NCI-H1436 (cell line): ENCODE results near the gene SEZ6L.
"Not testable (repeated sequence)": the region's sequence is repeated elsewhere in the genome, so short reads cannot be mapped to it uniquely, and the experiment has no call there.

ENCODE experiments used
- DNase-seq: peaks from one replicate; lab custom pipeline; 2025; lab: John Stamatoyannopoulos, UW

SEZ6L gene

GRCh38 chr22:26383968-26384556, 214.8 kb downstream of the SEZ6L start:
- no peak for DNase-seq

GRCh38 chr22:26385164-26385563, 215.9 kb downstream of the SEZ6L start:
- no peak for DNase-seq

GRCh38 chr22:26389125-26389524, 219.9 kb downstream of the SEZ6L start:
- DNase-seq, result no peak

DNA sequence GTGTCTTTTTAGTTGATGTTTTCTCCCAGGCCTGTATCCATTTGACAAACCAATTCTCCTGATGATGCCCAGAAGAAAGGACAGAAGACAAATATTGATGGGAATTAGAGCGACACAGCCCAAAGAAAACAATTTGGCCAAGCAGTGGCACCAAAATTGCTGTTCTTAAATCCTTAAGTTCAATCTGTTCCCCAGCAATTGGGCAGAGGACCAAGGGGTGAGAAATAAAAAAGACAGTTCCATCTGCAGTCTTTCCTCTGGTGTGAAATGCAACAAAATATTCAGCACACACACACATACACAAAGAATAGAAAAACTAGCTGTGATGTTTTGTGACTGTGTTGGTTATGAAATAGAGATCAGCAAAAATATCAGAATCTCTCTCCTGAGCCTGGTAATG, 221.8 kb downstream of the SEZ6L start:
- no peak for DNase-seq

DNA sequence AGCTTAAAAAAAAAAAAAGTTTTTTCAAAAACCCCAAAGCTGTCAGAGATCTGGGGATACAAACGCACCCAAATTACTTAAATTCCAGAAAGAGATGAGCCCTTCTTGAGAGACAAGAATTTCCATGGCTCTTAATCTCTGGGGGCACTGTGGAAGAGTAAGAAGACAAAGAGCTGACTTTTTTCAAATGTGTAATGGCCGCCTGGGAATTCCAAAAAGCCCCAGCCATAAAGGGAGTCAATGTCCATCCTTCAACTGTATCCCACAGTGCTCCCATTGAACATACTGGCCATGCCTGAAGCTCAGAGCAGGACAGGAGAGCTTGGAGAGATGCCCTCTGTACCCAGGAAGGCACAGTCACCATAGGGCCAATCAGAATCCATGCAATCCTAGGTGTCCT, 222.4 kb downstream of the SEZ6L start:
- DNase-seq, result no peak

DNA sequence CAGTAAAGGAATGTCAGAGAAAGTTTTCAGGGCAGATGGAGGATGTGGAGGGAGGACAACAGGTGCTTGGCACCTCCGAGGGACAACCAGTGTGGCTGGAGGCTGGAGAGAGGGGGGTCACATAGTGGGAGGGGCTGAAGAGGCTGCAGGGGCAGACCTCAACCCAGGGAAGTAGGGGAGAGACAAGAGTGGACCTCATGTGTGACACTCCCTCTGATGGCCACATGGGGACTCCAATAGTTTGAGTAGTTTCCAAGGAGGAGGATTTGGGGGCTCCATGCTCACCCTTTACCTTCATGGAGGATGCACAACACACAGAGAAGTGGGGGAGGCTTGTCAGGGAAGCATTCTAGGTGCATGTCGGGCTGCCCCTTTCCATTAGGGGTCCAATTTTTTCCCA, 224.7 kb downstream of the SEZ6L start:
- DNase-seq, result no peak

- no peak for DNase-seq
Observed at GRCh38 chr22:26394777-26395176, 225.5 kb downstream of the SEZ6L start.

GRCh38 chr22:26395926-26396325, 226.7 kb downstream of the SEZ6L start:
- no peak for DNase-seq

DNA sequence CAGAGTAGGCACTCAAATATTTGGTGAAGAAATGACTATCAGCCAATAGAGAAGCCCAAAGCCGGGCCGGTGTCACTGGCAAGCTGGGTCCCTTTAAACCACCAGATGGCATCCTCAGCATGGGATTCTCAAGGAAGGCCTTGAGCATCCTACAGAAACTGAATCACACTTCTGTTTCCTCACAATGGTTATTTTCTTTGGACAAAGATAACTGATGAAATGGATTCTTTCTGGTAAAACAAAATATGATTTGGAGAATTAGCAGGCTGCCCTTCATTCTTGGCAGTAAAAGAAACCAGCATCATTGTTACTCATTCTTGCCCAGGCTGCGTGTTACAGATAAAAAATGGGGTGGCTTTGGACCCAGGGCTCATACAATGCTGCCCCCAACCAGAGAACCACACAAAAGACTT, 229.5 kb downstream of the SEZ6L start:
- DNase-seq, result peak; percentile 50

DNA sequence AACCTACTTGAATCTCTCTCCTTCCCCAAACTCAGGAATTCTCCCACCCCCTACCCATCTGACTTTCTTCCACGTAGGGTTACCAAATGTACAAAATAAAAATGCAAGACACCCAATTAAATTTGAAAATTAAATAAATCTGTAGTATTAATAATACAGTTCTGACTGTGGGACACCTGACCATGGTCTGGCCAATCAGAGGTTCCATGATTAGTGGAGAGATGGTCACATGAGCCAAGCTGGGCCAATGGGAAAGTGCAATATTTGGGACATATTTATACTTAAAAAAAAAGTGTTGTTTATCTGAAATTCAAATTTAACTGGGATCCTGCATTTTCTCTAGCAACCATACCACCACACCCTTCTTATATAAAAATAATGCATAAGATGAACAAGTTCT, 230.0 kb downstream of the SEZ6L start:
- DNase-seq, result no peak

DNA sequence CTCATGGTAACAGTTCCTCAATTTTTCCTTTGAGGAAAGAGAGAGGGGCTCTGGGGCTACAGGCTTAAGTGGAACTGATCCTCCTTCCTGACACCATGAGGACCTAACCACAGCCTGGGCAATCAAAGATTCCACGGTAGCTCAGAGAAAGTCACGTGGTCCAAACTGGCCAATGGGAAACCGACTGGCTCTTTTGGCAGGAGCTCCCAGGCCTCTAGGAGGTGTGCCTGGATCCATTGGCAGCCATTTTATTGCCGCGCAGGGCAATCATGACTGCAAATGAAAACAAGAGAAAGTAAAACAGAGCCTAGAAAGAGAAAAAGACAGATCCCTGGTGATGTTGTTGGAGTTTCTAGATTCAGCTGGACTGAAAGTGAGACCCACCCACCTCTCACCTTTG, 232.5 kb downstream of the SEZ6L start:
- DNase-seq, result no peak

DNA sequence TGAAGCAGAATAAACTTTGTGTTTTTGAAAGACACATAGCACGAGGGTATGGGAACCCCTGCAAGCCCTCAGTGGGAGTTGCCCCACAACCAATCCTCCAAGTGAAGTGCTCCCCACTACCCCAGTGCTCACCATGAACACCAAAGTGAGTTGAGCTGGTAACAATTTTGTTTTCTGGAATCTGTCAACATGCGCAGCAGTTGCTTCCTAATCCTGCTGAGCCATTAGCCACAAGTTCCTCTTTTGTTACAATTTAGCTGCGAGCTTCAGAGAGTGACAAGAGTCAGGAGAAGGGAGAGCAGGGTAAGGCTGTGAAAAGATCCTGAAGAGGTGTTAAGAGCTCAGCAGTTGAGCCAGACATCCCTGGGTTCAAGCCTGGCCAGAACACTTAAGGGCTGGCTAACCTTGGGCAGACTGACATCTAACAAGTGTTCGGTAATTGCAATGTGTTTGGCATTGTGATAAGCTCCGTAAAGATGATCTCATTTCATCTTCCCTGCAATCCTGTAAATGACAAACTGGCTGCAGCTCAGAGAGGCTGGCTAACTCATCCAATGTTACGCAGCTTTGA, 235.7 kb downstream of the SEZ6L start:
- no peak for DNase-seq

DNA sequence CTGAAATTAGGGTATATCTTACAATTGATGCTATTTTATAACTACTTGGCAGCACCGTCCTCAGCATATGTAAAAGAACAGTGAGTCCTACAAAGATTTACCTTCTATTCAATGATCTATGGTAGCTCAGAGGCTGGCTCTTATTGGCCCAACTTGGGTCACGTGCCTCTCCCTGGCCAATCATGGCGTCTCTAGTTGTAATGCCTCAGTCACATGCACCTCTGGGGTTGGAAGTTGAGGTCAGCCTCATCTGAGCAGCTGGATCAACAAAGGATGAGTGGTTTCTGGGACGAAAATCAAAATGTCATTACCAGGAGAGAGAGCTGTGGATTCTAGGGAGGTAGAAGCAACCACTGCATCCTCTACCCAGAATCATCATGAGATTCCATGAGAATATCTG, 236.9 kb downstream of the SEZ6L start:
- no peak for DNase-seq

DNA sequence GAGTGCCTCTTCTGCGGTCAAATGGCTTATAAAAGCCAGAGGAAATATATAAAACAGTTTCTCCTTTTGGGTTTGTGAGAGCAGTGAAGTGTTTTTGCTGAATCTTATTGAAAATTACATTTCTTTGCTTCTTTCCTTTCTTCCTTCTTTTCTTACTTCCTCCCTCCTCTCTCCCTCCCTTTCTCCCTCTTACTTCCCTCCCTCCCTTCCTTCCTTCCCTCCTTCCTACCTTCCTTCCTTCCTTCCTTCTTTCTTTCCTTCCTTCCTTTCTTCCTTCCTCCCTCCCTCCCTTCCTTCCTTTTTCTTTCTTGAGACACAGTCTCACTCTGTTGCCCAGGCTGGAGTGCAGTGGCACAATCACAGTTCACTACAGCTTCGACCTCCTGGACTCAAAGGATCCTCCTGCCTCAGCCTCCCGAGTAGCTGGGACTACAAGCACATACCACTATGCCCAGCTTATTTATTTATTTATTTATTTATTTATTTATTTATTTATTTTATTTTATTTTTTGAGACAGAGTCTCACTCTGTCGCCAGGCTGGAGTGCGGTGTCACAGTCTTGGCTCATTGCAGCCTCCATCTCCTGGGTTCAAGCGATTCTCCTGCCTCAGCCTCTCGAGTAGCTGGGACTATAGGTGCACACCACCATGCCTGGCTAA, 239.4 kb downstream of the SEZ6L start:
- DNase-seq, result not testable (repeated sequence)

DNA sequence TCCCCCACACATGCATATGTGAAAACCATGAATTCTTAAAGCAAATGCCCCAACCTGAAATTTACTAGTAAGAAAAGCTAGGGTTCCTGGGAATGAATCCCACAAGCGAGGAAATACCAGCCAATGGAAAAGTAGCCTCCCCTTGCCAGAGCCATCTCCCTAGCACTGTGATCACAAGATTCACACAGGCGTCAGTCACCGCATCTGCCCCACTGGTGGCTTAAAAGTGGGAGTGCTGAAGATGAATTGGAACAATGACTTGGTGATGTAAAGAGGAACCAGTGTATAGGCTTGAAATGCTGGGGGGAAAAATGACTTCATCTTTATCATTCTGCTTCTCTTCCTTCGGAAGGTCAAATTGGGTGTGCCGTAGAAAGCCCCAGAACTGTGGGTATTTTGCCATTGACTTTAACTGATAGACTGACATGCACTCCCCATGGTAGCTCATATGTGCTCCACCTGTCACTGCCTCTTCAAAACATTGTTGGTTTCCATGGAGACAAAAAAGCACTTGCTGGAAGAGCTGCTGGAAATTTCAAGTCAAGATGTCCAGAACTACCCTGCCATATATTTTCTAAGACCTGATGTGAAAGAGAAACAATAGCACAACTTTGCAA, 240.6 kb downstream of the SEZ6L start:
- peak; percentile 12 for DNase-seq

DNA sequence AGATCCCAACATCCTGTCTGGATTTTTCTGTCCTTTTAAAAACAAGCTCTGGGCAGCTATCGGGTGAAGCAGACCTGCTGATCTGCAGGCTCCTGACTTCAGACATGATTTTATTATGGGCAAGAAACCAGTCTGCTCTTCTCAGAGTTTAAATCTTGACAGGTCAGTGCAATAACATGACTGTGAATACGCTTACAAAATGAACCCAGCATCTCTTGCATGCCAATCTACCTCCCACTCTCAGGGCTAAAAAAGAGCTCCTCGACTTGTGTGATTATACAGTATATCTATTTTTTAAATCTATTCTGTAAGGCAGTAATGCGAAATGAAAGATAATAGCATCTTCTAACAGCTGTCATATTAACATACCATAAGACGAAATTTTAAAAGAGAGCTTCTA, 241.1 kb downstream of the SEZ6L start:
- DNase-seq, result no peak

DNA sequence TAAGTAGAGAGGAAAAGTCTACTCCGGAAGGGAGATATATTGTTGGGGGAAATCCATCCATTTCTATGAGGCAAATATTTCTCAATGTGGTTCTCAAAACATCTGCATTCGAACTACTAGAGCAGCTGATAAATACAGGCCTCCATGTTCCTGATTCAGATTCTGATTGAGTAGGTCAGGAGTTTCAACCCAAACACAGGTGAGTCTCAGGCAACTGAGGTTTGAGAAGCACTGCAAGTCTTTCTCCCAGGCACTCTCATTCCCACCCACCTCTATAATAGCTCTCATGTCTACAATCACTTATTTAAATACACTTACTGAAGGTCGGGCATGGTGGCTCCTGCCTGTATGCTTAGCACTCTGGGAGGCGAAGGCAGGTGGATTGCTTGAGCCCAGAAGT, 245.1 kb downstream of the SEZ6L start:
- no peak for DNase-seq

DNA sequence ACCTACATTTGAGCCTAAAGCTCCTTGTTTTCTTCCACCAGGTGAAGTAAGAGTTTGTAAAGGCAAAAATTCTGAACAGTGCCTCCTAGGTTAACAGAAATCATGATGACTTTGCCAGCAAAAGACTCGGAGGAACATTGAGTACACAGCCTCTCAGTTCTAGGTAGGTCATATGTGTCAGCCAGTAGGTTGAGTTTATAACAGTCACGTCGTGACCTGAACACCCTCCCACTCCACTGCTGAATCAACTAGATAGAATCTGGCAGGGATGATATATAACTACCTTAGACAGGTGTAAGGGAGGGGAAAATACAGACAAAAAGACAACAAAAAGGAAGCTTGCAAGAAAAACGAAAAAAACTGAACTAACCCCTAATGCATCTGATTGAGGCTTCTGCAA, 247.0 kb downstream of the SEZ6L start:
- DNase-seq, result no peak

DNA sequence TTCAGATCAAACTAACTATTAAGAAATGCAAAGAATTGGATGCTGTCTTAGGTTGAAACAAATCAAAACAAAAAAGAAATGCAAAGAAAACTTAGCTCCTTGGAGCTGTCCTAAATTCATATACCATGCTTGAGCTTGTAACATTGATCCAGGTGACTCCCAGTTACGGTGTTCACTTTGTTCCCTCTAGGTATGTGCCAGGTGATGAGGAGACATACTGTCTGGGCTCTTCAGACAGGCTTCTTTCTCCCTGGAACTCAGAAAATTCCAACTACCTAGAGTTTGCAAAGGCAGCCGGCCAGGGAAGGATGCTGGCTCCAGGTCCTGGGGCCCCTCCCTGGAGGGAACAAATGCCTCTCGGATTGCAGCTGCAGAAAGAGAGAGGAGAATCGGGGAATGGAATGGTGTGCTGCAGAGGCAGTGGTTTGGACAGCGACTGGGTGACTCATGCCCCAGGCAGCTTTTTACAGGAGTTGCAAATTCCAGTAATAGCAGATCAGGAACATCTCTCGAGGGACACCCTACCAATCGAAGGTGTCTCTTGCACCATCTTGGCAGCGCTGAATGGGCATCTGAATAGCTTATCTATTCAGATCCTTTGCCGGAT, 247.5 kb downstream of the SEZ6L start:
- DNase-seq, result no peak

- DNase-seq, result no peak
Observed at GRCh38 chr22:26417406-26417805, 248.1 kb downstream of the SEZ6L start.

DNA sequence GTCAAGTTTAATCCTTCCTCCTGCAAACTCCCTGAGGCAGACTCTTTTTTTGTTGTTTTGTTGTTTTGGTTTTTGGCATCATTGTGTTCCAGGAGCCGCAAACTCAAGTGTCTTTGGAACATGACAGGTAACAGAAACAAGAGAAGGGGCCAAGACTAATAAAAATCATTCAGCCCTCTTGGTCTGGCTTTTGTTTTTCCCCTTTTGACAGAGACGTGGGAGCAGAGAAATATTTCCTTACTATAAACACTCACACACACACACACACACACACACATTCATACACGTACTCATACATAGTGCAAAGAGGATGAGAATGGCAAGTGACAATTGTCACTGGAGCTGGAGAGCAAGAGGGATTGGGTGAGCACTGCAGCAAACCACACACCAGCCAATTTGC, 249.4 kb downstream of the SEZ6L start:
- no peak for DNase-seq

DNA sequence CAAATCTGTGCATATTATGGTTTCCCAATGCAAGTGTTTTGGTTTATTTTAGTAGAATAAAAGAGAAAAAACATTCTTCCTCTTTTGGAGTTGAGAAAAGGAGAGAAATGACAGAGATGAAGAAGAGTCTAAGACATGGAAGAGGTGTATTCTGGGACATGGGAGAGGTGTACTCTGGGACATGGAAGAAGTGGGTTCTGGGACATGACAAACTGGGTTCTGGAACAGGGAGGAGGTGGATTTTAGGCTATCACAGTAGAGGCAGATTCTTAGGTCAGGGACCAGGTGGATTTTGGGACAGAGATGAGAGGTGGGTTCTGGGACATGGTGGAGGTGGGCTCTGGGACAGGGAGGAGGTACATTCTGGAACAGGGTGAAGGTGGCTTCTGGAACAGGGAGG, 257.7 kb downstream of the SEZ6L start:
- no peak for DNase-seq
